Measurements from ENCODE around the gene JCAD. TPM values are rescaled to one million over a fixed set of nuclear protein-coding genes. Genes with fewer than 3 reads are reported as not detected.
A peak's percentile ranks its signal among the peaks of the same experiment; 100 is the strongest.

Gene JCAD
- total and polyA plus RNA-seq, 2 donors (not counting 1 experiment from before 2014, with no cell fraction given), result 3.3 to 27.1 TPM

GRCh38 chr10:30056767-30057355, 2.5 kb downstream of the JCAD start:
- Histone ChIP-seq H2AFZ (ENCODE audit: low read length) (no peak overlapping the region), H3K79me2 (ENCODE audit: control insufficient read depth, insufficient read depth, low read length) (no peaks in the 10 kb centered on the region), H3K4me3 (replicated peaks in 1 of 4; ENCODE audit: control extremely low read depth in 1 of 4, insufficient read depth in 1 of 4, low read depth in 3 of 4, low read length in 4 of 4) (peak overlapping the region in 2 of 4 experiments; percentile 59 to 62), H3K9ac (ENCODE audit: insufficient read depth, low read length) (no peak overlapping the region), H3K36me3 (ENCODE audit: control insufficient read depth, insufficient read depth, low read length) (no peaks in the 10 kb centered on the region), H3K27ac (ENCODE audit: insufficient read depth, low read length) (no peak overlapping the region), H4K20me1 (ENCODE audit: control insufficient read depth, extremely low read depth, insufficient read depth, low read length) (no peaks in the 10 kb centered on the region), H3K27me3 (ENCODE audit: control insufficient read depth, insufficient read depth, low read length) (no peaks in the 10 kb centered on the region), H3K9me3 (ENCODE audit: control insufficient read depth, insufficient read depth, low read depth, low read length) (no peaks in the 10 kb centered on the region), H3K4me1 (ENCODE audit: control insufficient read depth, extremely low read depth, insufficient read depth, low read length) (peaks cover 3% of the 10 kb centered on the region), H3K4me2 (ENCODE audit: extremely low read depth, insufficient read depth, low read length) (peak overlapping the region; percentile 52)
- DNase-seq (ENCODE audit: low read depth in 2 of 2), result peak in 1 of 2 donors; percentile 33
- TF ChIP-seq CTCF (conservative IDR thresholded peaks at IDR 0.05 in 1 of 2, IDR thresholded peaks at IDR 0.05 in 1 of 2; ENCODE audit: low read depth in 1 of 2, low read length in 2 of 2) (no peak), EZH2 (IDR thresholded peaks at IDR 0.05; ENCODE audit: low read length, missing control alignments) (no peak)

- Histone ChIP-seq H3K4me1 (ENCODE audit: control insufficient read depth, extremely low read depth, insufficient read depth, low read length) (peaks cover 2% of the 10 kb centered on the region), H3K36me3 (ENCODE audit: control insufficient read depth, insufficient read depth, low read length) (no peaks in the 10 kb centered on the region), H3K79me2 (ENCODE audit: control insufficient read depth, insufficient read depth, low read length) (no peaks in the 10 kb centered on the region), H2AFZ (ENCODE audit: low read length) (no peak overlapping the region), H4K20me1 (ENCODE audit: control insufficient read depth, extremely low read depth, insufficient read depth, low read length) (no peaks in the 10 kb centered on the region), H3K27ac (ENCODE audit: insufficient read depth, low read length) (no peak overlapping the region), H3K4me2 (ENCODE audit: extremely low read depth, insufficient read depth, low read length) (no peak overlapping the region), H3K27me3 (ENCODE audit: control insufficient read depth, insufficient read depth, low read length) (no peaks in the 10 kb centered on the region), H3K9ac (ENCODE audit: insufficient read depth, low read length) (no peak overlapping the region), H3K9me3 (ENCODE audit: control insufficient read depth, insufficient read depth, low read depth, low read length) (no peaks in the 10 kb centered on the region), H3K4me3 (replicated peaks in 1 of 4; ENCODE audit: control extremely low read depth in 1 of 4, insufficient read depth in 1 of 4, low read depth in 3 of 4, low read length in 4 of 4) (peak overlapping the region in 1 of 4 experiments; percentile 59)
- no peak for TF ChIP-seq EZH2 (IDR thresholded peaks at IDR 0.05; ENCODE audit: low read length, missing control alignments)
- TF ChIP-seq CTCF (conservative IDR thresholded peaks at IDR 0.05 in 1 of 2, IDR thresholded peaks at IDR 0.05 in 1 of 2; ENCODE audit: low read depth in 1 of 2, low read length in 2 of 2), result no peak
- peak in 1 of 2 donors; percentile 47 for DNase-seq (ENCODE audit: low read depth in 2 of 2)
Measured at GRCh38 chr10:30056281-30056680, 3.1 kb downstream of the JCAD start.

- Histone ChIP-seq H3K9ac (ENCODE audit: insufficient read depth, low read length) (no peak overlapping the region), H3K4me1 (ENCODE audit: control insufficient read depth, extremely low read depth, insufficient read depth, low read length) (peaks cover 2% of the 10 kb centered on the region), H3K27me3 (ENCODE audit: control insufficient read depth, insufficient read depth, low read length) (no peaks in the 10 kb centered on the region), H3K27ac (ENCODE audit: insufficient read depth, low read length) (no peak overlapping the region), H3K79me2 (ENCODE audit: control insufficient read depth, insufficient read depth, low read length) (no peaks in the 10 kb centered on the region), H3K36me3 (ENCODE audit: control insufficient read depth, insufficient read depth, low read length) (no peaks in the 10 kb centered on the region), H2AFZ (ENCODE audit: low read length) (no peak overlapping the region), H3K9me3 (ENCODE audit: control insufficient read depth, insufficient read depth, low read depth, low read length) (no peaks in the 10 kb centered on the region), H4K20me1 (ENCODE audit: control insufficient read depth, extremely low read depth, insufficient read depth, low read length) (no peaks in the 10 kb centered on the region), H3K4me2 (ENCODE audit: extremely low read depth, insufficient read depth, low read length) (peak overlapping the region; percentile 33), H3K4me3 (replicated peaks in 1 of 4; ENCODE audit: control extremely low read depth in 1 of 4, insufficient read depth in 1 of 4, low read depth in 3 of 4, low read length in 4 of 4) (peak overlapping the region in 1 of 4 experiments; percentile 19)
- peak; percentile 31 to 62 for DNase-seq (ENCODE audit: low read depth in 2 of 2)
- TF ChIP-seq EZH2 (IDR thresholded peaks at IDR 0.05; ENCODE audit: low read length, missing control alignments), result no peak
- no peak for TF ChIP-seq CTCF (conservative IDR thresholded peaks at IDR 0.05 in 1 of 2, IDR thresholded peaks at IDR 0.05 in 1 of 2; ENCODE audit: low read depth in 1 of 2, low read length in 2 of 2)
Measured at GRCh38 chr10:30055226-30055662, 4.1 kb downstream of the JCAD start.
